ENCODE measurements around the gene CEP85L.

Gene CEP85L

GRCh38 chr6:118574051-118574865, 77.1 kb downstream of the CEP85L start:
- DNase-seq = no peak

GRCh38 chr6:118571121-118571520, 80.3 kb downstream of the CEP85L start:
- no peak for DNase-seq

- DNase-seq = no peak
Observed at GRCh38 chr6:118569498-118569897, 81.9 kb downstream of the CEP85L start.

- DNase-seq = no peak
Observed at GRCh38 chr6:118567974-118568373, 83.4 kb downstream of the CEP85L start.

GRCh38 chr6:118565311-118565960, 86.0 kb downstream of the CEP85L start:
- no peak for DNase-seq

GRCh38 chr6:118562959-118563358, 88.4 kb downstream of the CEP85L start:
- no peak for DNase-seq

GRCh38 chr6:118562248-118562647, 89.1 kb downstream of the CEP85L start:
- no peak for DNase-seq

GRCh38 chr6:118559659-118560058, 91.7 kb downstream of the CEP85L start:
- no peak for DNase-seq

GRCh38 chr6:118558464-118559217, 92.8 kb downstream of the CEP85L start:
- no peak for DNase-seq

GRCh38 chr6:118554698-118555097, 96.7 kb downstream of the CEP85L start:
- DNase-seq = no peak

GRCh38 chr6:118553132-118553531, 98.3 kb downstream of the CEP85L start:
- DNase-seq = no peak

- DNase-seq = no peak
Observed at GRCh38 chr6:118551063-118552053, 100.0 kb downstream of the CEP85L start.

GRCh38 chr6:118548613-118549012, 102.8 kb downstream of the CEP85L start:
- no peak for DNase-seq

- DNase-seq = no peak
Observed at GRCh38 chr6:118548136-118548535, 103.3 kb downstream of the CEP85L start, which contains the start of gene PLN. Gene PLN, plus strand, starts transcription at chr6:118548296. Its CDS starts 10,626 bp downstream, at chr6:118558922.

GRCh38 chr6:118546880-118547218, 104.5 kb downstream of the CEP85L start:
- DNase-seq = no peak

GRCh38 chr6:118546164-118546879, 105.1 kb downstream of the CEP85L start:
- DNase-seq = no peak

GRCh38 chr6:118544105-118544504, 107.3 kb downstream of the CEP85L start:
- DNase-seq = no peak

- no peak for DNase-seq
Observed at GRCh38 chr6:118542184-118542952, 109.0 kb downstream of the CEP85L start.

- no peak for DNase-seq
Observed at GRCh38 chr6:118537574-118537973, 113.8 kb downstream of the CEP85L start.

GRCh38 chr6:118536478-118536877, 114.9 kb downstream of the CEP85L start:
- DNase-seq = no peak
